LNCaP clone FGC (cell line): ENCODE results near the gene CATSPER1.
"Not testable (repeated sequence)": the region's sequence is repeated elsewhere in the genome, so short reads cannot be mapped to it uniquely, and the experiment has no call there.

Source experiments
- DNase-seq: peaks from one replicate; pipeline ENCODE4 v3.0.0-alpha.2; 2011; ENCODE audit warnings: low read depth
- H3K4me3 ChIP-seq: 2 replicates; pipeline ENCODE4 v1.5.1; 2011; ENCODE audit warnings: mild to moderate bottlenecking, low read depth, low read length, control low read depth
- TF ChIP-seq, protein P1 (sequence below): IDR thresholded peaks from 2 replicates; pipeline ENCODE4 v1.5.1; 2012; ENCODE audit warnings: mild to moderate bottlenecking; ENCODE audit not compliant: control insufficient read depth, insufficient read depth; ENCODE audit errors: extremely low read depth

Gene CATSPER1

DNA sequence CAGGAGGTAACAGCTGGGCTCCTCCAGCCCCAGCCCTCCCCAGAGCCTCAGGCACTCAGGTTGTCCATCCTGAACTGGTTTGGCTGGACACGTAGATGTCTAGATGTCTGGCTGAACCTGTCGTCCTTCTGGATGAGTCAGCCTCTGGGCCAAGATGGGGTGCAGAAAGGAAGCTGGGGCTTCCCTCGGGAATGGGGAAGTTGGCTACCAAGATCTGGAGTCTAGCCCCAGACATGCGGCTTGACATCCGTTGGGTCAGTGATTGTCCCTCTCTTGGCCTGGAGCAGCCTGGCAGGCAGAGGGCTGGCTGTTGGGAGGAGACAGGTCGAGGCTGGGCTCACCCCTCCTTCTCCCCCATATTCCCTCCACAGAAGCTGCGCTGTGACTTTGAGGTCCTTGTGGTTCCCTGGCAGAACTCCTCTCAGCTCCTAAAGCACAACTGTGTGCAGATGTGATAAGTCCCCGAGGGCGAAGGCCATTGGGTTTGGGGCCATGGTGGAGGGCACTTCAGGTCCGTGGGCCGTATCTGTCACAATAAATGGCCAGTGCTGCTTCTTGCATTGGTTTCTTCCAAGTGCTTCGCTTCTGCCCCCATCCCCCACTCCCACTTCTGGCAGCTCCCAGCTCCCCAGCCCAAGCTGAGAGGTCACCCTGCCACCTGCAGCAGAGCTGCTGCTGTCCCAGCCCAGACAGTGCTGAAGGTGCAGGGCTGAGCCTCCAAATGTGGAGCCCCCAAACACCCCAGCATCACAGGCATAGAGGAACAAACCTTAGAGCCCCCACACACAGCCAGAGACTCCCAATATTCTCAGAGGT is 13.1 kb downstream of the CATSPER1 start:
- TF ChIP-seq, protein P1, sequence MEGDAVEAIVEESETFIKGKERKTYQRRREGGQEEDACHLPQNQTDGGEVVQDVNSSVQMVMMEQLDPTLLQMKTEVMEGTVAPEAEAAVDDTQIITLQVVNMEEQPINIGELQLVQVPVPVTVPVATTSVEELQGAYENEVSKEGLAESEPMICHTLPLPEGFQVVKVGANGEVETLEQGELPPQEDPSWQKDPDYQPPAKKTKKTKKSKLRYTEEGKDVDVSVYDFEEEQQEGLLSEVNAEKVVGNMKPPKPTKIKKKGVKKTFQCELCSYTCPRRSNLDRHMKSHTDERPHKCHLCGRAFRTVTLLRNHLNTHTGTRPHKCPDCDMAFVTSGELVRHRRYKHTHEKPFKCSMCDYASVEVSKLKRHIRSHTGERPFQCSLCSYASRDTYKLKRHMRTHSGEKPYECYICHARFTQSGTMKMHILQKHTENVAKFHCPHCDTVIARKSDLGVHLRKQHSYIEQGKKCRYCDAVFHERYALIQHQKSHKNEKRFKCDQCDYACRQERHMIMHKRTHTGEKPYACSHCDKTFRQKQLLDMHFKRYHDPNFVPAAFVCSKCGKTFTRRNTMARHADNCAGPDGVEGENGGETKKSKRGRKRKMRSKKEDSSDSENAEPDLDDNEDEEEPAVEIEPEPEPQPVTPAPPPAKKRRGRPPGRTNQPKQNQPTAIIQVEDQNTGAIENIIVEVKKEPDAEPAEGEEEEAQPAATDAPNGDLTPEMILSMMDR: no peak
- H3K4me3 ChIP-seq: no peak overlapping the region
- no peak for DNase-seq

DNA sequence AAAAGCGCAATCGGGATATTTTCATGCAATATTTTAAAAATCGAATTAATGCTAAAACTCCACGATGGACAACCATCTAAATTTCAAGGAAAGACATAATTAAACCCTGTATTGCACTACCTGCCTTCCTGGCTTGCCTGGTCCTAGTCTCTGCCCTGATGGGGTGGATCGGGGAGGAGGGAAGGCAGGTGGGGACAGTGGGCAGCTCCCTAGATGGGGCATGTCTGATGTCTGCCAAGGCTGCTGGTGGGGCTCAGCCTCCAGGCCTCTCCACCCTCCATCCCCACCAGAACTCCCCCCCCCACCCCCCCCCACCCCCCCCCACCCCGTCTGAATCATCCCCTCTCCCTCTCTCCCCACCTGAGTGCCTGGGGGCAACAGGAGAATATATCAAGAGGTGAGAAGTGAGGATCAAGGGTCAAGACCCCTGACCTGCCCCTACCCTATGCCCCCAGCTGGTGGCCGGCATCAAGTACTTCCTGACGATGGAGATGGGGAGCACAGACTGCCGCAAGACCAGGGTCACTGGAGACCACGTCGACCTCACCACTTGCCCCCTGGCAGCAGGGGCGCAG is 13.8 kb downstream of the CATSPER1 start:
- TF ChIP-seq, protein P1: no peak
- DNase-seq: no peak

DNA sequence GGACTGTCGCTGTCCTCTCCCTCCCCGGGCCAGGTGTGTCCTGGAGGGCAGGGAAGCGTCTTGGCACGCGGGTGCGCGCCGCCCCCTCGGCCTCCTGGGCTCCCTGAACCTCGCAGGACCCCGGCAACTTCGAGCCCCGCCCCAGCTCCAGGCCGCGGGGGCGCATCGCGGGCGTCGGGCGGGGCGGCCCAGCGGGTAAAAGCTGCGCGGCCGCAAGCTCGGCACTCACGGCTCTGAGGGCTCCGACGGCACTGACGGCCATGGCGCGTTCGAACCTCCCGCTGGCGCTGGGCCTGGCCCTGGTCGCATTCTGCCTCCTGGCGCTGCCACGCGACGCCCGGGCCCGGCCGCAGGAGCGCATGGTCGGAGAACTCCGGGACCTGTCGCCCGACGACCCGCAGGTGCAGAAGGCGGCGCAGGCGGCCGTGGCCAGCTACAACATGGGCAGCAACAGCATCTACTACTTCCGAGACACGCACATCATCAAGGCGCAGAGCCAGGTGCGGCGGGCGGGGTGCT is 14.4 kb downstream of the CATSPER1 start, which contains the start of gene CST6:
Gene CST6 (plus strand): TSS at position 224 of the 519 bp plus-strand sequence. CDS start 37 bp downstream, at position 261.
- DNase-seq: no peak
- TF ChIP-seq, protein P1: no peak
- no peak within 1 kb of the TSS for H3K4me3 ChIP-seq

More for the DNA sequence above, 13.8 kb downstream of the CATSPER1 start:
- H3K4me3 ChIP-seq: no peak overlapping the region

DNA sequence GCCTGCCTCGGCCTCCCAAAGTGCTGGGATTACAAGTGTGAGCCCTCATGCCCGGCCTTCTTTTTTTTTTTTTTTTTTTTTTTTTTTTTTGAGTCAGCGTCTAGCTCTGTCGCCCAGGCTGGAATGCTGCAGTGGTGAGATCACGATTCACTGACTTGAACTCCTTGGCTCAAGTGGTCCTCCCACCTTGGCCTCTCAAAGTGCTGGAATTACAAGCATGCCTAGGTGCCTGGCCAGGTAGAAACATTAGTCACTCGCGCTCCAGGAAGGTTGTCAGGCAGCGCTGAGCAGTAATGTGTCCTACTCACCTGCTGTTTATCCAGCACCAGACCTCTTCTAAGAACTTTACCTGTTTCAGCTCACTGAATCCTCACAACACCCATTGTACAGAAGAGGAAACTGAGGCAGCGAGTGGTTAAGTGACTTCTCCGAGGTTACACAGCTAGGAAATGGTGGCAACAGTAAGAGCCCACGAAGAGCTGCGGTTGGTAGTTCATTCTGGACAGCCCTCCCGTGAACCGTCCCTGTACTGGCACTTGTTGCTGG is 15.0 kb downstream of the CATSPER1 start:
- no peak for DNase-seq
- TF ChIP-seq, protein P1: no peak
- no peak overlapping the region for H3K4me3 ChIP-seq

DNA sequence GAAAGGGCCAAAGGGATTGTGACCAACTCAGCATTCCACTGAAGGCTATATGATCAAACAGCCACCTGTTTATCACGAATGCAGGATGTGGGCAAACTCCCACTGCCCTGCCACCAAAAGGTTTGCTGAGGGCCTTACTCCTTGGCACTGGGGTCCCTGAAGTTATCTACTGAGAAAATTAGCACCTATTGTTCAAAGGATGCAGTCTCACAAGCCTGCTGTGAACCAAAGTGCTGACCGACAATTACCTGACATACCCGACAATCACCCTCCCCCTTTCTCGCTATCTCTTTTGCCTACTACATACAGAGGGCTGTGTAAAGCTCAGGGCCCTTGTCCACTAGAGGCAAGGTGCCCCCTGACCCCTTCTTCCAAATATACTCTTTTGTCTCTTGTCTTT is 16.2 kb downstream of the CATSPER1 start:
- H3K4me3 ChIP-seq, DNase-seq: not testable (repeated sequence)

DNA sequence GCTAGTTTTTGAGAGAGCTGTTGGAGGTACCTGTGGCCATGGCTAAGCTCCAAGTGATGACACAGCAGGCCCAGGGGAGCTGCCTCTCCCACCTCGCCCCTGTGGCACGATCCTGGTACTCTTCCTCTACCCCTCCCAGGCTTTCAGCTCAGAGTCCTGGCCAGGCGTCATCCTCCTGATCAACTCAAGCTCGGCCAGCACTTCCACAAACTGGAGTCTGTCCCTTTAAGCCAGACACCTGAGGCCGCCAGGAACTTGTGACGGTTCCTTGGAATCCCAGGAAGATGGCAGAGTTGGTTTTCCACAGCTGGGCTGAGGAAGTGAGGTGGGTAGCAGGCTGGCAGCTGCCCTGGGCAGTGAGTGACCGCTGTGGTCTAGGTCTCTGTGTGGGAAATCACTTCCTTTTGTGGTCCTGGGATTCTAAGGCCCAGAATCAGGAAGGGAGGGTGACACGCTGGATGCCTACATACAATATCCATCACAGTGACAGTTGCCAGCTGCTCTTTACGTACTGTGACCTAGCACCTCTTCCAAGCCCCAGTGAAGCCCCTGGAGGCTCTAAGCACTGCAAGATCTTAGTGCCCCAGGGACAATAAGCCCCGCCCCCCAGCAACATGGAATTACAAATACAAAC is 17.7 kb downstream of the CATSPER1 start:
- TF ChIP-seq, protein P1: no peak
- no peak for DNase-seq
- no peak overlapping the region for H3K4me3 ChIP-seq

DNA sequence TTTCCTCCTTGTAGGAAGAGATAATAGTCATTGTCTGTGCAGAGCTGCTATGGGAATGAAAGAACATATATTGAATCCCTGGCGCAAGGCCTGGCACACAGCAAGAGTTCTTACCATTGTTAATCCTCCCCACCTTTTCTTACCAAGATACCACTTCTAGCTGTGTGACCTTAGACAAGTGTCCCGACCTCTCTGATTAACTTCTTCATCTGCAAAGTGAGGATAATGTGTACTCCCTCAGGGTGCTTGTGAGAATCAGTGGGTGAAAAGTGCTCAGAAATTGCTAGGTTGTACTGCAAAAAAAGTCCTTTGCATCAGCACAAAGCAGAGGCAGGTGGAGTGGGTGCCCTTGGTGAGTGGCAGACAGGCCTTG is 18.2 kb downstream of the CATSPER1 start:
- no peak for DNase-seq
- TF ChIP-seq, protein P1: no peak
- no peak overlapping the region for H3K4me3 ChIP-seq
